Fibroblast of skin of right quadriceps (primary cell): Measurements from ENCODE around the gene MALRD1.
A peak's percentile ranks its signal among the peaks of the same experiment; 100 is the strongest.
"Not testable (repeated sequence)": the region's sequence is repeated elsewhere in the genome, so short reads cannot be mapped to it uniquely, and the experiment has no call there.

Experiments
- DNase-seq: peaks from one replicate; pipeline ENCODE4 v3.0.0-alpha.2; 2013

The MALRD1 gene

DNA sequence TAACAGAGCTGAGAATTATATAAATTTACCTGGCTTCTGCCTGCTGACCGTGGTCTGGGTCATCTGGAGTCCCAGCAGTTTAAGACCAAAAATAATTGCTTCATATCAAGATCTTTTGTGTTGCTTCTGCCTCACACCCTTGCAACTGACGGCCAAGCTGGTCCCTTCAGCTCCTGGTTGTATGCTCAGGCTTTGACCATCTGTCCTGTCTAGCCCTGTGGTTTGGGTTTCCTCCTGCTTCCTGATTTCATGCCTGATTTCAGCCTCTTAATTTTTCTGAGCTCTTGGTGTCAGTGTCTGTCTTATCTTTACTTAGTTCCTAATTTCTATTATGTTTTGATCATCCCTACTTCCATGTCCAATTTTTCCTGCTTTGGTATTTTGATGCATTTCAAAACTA is 679.8 kb downstream of the MALRD1 start:
- no peak for DNase-seq

DNA sequence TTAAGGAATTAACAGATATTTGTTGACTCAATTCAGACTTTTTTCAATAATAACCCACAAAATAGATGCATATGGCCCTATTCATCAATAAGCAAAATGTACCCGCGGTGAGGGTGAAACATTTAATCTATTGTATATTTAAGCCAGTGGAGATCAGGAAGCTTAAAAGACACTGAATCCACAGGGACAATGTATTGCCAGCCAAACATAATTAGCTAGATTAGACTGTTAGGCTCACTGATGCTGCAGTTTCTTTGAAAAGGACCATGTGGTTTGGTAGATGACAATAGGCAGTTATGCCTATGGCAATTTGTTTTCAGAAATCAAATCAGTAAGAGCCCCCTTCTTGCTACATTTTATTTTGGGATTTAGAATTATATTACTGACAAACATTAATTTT is 680.4 kb downstream of the MALRD1 start:
- DNase-seq: no peak

DNA sequence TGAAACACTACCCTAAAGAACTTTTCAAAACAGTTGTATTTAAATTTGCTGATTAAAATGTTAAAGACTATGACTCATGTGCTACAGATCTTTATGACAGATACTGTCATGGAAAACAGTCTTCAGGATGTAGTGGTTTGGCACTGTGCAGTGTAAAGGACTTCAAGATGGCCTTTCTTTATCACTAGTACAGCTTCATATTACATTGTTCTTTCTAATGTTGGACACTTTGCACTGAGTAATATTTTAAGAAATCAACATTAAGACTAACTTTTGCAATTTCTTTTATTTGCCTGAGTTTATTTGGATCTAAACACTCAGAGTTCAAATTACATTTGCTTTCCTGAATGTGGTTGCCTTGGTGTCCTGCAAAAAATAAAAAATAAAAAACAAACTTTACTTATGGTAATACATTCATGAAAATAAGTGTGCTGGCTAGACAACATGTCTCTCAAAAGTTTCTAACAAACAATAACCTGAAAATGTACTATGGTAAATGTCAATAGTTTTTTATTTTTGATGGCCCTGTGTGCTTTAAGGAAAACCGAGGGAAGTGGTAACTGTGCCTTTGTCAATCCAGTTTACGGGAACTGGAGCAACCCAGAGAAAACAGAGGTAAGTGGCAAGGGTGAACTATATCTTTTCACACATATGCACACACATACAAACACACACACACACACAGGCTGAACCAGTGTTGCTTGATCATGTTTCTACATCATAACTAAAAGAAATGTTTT is 681.7 kb downstream of the MALRD1 start:
- peak; percentile 55 for DNase-seq

DNA sequence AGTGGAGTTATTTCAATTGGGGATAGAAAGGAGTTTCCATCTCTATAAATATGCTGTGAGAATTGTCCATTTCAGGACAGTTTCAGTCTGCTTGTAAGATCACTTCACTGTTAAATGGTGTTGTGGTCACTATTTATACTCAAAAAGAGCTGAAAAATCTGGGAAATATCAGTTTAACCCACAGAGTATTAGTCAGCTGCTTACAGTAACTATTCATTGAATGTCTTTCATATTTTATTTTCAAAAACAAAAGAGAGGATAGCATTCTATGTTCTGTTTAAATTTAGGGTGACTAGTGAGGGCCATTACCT is 682.3 kb downstream of the MALRD1 start:
- DNase-seq: peak; percentile 19

DNA sequence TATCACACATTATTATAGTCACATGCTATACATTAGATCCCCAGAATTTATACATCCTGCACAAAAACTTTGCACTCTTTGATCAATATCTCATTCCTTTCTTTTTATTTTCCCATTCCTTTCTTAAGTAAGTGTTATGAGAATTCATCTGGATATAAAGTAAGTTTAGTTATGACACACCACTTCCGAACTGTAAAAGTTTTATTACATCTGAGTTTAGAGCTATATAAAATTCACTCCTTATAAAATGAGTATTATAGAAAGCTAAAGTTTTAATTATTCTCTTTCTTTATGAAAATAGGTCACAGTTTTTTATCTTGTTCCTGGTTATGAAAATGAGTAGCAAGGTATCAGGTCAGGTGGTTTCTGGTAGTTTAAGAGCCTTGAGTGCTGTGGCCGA is 683.0 kb downstream of the MALRD1 start:
- no peak for DNase-seq

DNA sequence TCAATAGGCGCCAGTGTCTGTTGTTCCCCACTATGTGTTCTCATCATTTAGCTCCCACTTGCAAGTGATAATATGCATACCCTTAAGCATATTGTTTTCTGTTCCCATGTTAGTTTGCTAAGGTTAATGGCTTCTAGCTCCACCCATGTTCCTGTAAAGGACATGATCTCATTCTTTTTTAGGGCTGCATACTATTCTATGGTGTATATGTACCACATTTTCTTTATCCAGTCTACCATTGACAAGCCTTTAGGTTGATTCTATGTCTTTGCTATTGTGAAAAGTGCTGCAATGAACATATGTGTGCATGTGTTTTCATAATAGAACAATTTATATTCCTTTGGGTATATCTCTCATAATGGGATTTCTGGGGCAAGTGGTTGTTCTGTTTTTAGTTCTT is 689.8 kb downstream of the MALRD1 start:
- DNase-seq: no peak

DNA sequence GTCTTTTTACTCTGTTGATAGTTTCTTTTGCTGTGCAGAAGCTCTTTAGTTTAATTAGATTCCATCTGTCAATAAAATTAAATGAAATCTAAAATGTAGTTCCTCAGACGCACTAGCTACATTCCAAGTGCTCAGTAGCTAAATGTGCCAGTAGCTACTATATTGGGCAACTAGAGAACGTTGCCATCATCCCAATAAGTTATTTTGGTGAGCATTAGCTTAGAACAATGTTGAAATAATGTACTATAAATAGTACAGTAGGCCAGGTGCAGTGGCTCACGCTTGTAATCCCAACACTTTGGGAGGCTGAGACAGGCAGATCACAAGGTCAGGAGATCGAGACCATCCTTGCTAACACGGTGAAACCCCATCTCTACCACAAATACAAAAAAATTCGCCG is 690.6 kb downstream of the MALRD1 start:
- not testable (repeated sequence) for DNase-seq

DNA sequence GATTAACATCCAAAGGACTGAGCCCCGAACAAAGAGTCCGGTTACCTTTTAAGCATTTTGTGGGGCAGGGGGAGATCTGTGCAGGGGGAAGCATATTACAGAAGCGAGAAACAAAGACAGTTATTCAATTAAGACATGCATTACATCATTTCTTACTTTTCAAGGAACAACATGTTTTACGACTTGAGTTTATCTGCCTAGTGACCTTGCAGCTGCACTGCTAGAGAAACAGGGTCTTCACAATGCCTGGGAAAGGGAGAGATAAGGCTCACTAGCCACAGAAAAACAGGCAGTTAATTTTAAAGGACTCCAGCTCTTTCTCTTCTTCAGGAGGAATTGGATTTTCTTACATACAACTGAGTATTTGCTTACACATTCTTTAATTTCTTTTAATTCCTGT is 693.5 kb downstream of the MALRD1 start:
- DNase-seq: not testable (repeated sequence)

DNA sequence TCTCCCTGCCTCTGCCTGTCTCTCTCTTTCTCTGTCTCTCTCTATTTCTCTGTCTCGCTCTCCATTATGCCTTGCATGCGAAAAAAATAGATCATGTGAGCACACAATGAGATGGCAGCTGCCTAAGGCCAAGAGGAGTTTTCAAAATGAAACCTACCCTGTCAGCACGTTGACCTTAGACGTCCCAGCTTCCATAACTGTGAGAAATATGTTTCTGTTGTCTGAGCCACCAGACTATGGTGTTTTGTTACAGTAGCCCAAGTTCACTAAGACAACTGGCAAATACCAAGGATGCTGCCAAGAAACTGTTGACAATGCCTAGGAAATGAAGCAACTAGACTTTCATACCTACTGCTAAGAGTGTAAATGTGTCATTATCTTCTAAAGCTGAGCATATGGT is 697.1 kb downstream of the MALRD1 start:
- DNase-seq: peak; percentile 21

DNA sequence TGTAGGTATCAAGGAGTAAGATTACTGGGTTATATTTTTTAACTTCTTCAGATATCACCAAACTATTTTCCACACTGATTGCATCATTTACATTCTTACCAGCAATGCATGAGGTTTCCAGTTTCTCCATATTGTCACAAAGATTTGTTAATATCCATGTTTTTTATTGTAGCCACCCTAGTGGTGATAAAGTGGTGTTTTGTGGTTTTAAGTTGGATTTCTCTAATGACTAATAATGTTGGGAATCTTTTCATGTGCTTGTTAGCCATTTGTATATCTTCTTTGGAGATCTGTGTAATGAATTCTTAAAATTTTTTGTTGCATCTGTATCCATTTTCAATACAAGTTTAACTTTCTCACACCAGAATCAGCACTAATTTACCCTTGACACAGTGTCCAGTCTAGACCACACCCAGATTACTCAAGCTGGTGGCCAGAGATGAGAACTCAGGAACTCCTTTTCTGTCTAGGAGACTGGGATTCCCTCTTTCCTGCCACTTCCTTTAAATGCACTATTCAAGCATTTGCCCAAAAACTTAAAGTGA is 700.7 kb downstream of the MALRD1 start:
- peak; percentile 73 for DNase-seq

DNA sequence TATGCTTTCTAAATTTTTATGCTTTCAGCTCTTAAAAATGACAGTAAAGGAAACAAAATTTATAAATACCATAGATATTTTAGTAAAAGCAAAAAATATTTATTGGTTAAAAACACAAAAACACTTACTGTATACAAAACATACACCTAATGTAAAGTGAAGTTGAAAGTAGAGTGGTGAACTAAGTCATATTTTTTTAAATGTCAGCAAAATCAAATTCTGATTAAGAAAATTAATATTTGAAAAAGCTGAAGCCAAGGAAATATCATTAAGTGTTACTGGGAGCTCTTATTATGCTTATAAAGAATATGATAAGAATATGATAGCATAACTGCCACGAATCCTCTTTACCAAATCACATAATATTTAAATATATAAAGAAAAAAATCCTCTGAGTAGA is 702.4 kb downstream of the MALRD1 start:
- no peak for DNase-seq

DNA sequence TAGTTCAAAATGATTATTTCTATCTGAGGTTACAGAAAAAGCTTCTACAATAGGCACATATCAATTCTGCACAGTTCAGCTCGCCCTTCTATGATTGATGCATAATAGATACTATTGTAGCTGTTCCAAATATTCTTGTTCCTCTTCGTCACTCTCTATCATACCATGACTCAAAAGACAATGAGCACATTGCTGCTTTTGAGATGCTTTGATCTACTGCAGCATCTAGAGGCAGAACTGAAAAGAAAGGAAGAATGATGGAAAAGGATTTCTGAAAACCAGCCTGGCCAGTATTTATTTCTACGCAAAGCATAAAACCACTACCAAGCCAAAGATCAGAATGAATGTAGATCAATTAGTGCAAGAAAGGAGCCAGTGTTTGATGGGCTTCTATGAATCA is 708.3 kb downstream of the MALRD1 start:
- no peak for DNase-seq

DNA sequence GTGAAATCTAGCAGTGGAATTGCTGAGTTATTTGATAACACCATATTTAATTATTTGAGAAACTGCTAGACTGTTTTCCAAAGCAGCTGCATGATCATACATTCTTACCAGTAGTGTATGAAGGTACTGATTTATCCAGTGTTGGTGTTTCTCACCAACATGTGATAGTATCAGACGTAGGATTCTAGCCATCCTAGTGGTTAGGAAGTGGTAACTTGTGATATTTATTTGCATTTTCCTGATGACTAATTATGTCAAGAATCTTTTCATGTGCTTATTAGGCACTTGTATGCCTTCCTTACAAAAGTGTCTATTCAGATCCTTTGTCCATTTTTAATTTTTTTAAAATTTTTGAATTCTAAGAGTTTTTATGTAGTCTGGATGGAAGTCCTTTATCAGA is 713.4 kb downstream of the MALRD1 start:
- DNase-seq: no peak

DNA sequence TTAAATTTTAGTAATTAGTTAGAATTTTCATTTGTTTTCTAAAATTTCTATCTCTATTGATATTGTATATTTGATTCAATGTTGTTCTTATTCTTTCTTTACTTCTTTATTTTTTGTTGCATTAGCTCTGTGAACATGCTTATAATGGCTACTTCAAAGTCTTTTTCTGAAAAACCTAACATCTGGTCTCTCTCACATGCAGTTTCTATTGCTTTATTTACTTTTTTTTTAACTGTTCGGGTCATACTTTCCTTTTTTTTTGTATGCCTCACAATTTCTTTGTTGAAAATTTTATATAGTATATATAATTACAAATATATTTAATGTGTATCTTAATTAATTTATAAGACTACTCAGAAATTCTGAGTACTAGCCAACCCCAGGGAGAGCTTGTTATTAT is 715.5 kb downstream of the MALRD1 start:
- DNase-seq: no peak

DNA sequence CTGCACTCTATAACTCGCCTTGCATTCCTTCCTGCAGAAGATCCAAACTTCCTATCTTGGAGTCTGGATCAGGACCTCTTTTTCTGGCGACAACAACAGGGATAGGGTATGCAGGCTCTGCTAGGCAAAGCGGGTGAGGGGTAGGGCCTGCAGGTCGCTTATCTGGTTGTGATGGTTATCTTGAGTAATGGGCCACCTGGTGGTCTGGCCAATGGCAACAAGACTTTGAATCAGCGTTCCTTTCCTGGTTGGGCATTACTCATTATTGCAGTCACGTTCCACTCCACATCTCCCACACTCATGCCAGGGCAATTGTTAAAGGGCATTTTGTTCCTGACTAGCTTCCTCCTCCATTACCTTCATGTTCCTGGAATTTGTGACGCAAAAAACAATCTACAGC is 719.3 kb downstream of the MALRD1 start:
- no peak for DNase-seq

DNA sequence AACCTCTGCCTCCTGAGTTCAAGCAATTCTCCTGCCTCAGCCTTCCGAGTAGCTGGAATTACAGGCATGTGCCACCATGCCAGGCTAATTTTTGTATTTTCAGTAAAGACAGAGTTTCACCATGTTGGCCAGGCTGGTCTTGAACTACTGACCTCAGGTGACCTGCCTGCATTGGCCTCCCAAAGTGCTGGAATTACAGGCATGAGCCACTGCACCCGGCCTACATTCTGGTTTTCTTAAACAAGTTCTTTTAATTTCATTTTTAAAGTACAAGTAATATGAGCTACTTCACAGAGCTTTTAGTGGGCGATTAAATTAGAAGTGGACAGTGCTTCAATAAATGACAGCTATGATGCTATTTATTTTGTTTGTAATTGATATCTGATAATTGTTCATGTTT is 721.2 kb downstream of the MALRD1 start:
- DNase-seq: not testable (repeated sequence)

DNA sequence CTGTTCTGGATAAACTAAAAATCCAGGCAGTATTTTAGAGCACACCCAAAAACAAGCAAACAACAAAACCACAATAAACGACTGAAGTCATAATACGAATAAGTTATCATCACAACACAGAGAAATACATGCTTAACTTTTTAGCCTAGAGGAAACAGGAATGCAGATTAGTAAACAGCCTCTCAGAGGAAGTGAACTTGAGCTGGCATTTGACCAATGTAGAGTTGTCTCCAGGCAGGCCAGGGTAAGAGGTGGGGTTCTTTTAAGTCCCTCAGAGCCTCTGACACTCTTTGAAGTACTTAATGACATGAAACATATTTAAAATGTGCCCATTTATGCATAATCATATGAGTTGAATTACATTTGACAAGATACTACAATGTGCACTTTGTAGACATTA is 724.4 kb downstream of the MALRD1 start:
- no peak for DNase-seq

DNA sequence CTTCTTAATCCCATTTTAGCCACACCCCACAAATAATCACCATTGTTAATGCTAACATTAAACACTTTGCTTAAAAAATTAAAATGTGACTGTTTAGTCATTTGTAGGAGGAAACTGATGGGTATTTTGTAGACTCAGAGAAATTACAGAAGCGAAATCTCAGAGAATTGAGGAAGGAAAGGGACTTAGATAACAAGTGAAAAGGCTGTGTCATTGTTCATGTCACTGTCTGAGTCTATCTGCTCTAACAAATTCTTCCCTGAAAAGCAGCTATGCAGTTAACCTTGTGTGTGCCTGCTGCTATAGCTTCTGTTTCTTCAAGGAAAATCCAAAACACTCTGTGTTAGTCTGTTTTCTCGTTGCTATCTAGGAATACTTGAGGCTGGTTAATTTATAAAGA is 726.7 kb downstream of the MALRD1 start:
- no peak for DNase-seq

DNA sequence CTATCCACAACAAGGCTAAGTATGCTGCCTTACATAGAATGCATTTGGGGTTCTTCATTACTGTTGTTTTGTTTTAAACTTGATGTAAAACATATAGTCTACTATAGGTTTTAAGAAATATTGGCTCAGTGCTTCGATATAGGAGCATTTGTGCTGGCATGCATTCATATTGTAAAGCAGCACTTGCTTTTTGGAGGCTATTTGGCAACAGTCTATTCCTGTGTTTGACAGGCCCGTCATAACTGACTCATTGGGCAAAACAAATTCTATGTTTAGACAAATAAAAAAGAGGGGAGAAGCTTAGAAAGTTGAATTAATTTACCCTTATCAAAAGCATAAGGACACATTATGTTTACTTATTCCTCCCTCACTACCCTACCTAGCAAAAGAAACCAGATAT is 729.2 kb downstream of the MALRD1 start:
- DNase-seq: no peak

DNA sequence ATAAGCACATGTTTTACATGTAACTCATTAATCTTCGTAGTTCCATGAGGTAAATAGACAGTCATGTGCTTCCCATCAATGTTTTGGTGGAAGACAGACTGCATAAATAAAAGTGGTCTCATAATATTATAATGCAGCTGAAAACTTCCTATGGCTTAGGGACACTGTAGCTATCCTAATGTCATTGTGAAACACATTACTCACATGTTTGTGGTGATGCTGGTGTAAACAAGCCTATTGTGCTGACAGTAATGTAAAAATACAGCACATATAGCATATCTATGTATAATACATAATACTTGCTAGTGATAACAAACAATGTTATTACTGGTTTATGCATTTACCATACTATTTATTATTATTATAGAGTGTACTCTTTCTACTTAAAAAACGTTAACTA is 730.4 kb downstream of the MALRD1 start:
- no peak for DNase-seq

DNA sequence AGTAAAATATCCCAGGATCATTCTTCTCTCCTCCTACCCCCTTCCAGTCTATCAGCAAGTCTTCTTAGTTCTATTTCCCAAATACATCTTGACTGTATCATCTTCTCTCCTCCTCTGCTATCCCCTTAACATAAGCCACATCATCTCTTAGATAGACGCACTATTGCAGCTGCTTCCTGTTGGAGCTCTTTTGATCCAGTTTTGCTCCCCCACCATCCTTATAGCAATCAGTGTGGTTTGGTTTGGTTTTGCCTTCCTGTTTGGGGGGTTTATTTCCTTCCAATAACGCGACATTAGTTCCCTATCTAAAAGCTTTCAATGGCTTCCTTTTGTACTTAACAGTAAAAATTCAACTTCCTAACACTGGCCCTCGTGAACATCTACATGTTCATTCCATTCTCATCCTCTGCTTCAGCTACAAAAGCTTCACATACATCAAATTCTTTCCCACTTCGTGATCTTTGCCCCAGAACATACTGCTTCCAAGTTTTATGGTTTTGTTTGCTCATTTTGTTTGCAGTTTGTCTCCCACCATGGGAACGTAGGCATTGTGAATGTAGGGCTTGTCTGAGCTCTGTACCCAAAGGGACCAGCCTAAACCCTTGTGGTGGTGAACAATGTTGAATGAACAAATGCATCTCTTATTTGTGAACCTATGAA is 734.0 kb downstream of the MALRD1 start:
- no peak for DNase-seq

DNA sequence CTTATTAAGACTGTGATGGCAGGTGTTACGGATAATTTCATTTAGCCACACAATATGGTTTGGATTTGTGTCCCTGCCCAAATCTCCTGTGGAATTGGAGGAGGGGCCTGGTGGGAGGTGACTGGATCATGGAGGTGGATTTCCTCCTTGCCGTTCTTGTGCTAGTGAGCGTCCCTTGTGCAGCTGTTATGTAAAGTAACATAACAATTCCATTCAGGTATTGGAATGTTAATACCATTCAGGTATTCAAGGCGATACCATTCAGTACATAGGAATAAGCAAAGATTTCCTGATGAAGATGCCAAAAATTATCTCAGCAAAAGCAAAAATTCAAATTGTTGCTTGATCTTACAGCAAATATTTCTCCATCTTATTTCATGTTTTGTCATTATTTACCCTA is 735.1 kb downstream of the MALRD1 start:
- no peak for DNase-seq
